K562 (cell line): ENCODE measurements around the gene S100A1. TPM values are rescaled to one million over a fixed set of nuclear protein-coding genes. Genes with fewer than 3 reads are reported as not detected.

ENCODE experiments used
- ERF ChIP-seq: fragments of 450-650 bp; formaldehyde crosslinking; IDR thresholded peaks from 2 replicates; pipeline ENCODE4 v1.4.0; 2020; ENCODE audit warnings: mild to moderate bottlenecking, mixed read lengths
- ESRRA ChIP-seq: fragments of 450-650 bp; IDR thresholded peaks from 2 replicates; pipeline ENCODE4 v1.6.1; 2014; ENCODE audit warnings: low read depth, mild to moderate bottlenecking, moderate library complexity, borderline replicate concordance
- EWSR1 ChIP-seq: fragments of 450-650 bp; IDR thresholded peaks from 2 replicates; pipeline ENCODE4 v1.6.1; 2018; ENCODE audit warnings: borderline replicate concordance, mild to moderate bottlenecking, low read depth, moderate library complexity; ENCODE audit not compliant: partially characterized antibody
- HMBOX1 ChIP-seq: sonication (generic); IDR thresholded peaks from 2 replicates; pipeline ENCODE4 v1.6.1; 2016
- MYNN ChIP-seq, 2 experiments: sonication (generic); formaldehyde crosslinking in 1 of 2; IDR thresholded peaks; 2 replicates each; pipeline versions ENCODE4 v1.5.0 to v1.6.1; 2016 to 2020; ENCODE audit warnings: antibody characterized with exemption in 1 of 2, missing genetic modification reagents in 1 of 2
- NCOA1 ChIP-seq: fragments of 450-650 bp; IDR thresholded peaks from 2 replicates; pipeline ENCODE4 v1.6.1; 2016; ENCODE audit warnings: low read depth
- PML ChIP-seq: IDR thresholded peaks from 2 replicates; pipeline ENCODE4 v1.6.1; 2012; ENCODE audit warnings: low read length, inconsistent platforms
- POLR2A ChIP-seq: fragments of 450-650 bp; conservative IDR thresholded peaks from 2 replicates; pipeline ENCODE4 v1.6.1; 2016
- POLR2AphosphoS5 ChIP-seq: IDR thresholded peaks from 2 replicates; pipeline ENCODE4 v1.6.1; 2011; ENCODE audit warnings: mild to moderate bottlenecking, low read depth, low read length, moderate library complexity; ENCODE audit not compliant: control insufficient read depth, insufficient read depth
- POLR2B ChIP-seq: fragments of 450-650 bp; IDR thresholded peaks from 2 replicates; pipeline ENCODE4 v1.6.1; 2018; ENCODE audit warnings: low read depth; ENCODE audit not compliant: partially characterized antibody
- RBM25 ChIP-seq: fragments of 200-400 bp; formaldehyde crosslinking; IDR thresholded peaks from 2 replicates; pipeline ENCODE4 v1.6.1; 2018; ENCODE audit warnings: low read length, low read depth, moderate library complexity; ENCODE audit not compliant: severe bottlenecking
- RFX1 ChIP-seq: fragments of 450-650 bp; IDR thresholded peaks from 2 replicates; pipeline ENCODE4 v1.6.1; 2016; ENCODE audit warnings: mild to moderate bottlenecking, moderate library complexity
- SIN3A ChIP-seq, 2 experiments: fragments of 150-350 bp in 1 of 2; IDR thresholded peaks; 2 replicates each; pipeline ENCODE4 v1.6.1; 2011 to 2016; ENCODE audit warnings: borderline replicate concordance in 2 of 2, low read depth in 2 of 2, low read length in 2 of 2, mild to moderate bottlenecking in 2 of 2, moderate library complexity in 2 of 2; ENCODE audit not compliant: control insufficient read depth in 1 of 2
- SUPT5H ChIP-seq: fragments of 450-650 bp; IDR thresholded peaks from 2 replicates; pipeline ENCODE4 v1.6.1; 2016
- TEAD4 ChIP-seq, 2 experiments: sonication (generic) in 1 of 2; formaldehyde crosslinking in 1 of 2; IDR thresholded peaks; 2 replicates each; pipeline versions ENCODE4 v1.6.1 to v1.8.0; 2012 to 2022; ENCODE audit warnings: borderline replicate concordance in 1 of 2, inconsistent platforms in 1 of 2, low read length in 1 of 2, mild to moderate bottlenecking in 1 of 2, missing genetic modification reagents in 1 of 2
- ZBTB1 ChIP-seq: sonication (generic); formaldehyde crosslinking; IDR thresholded peaks from 2 replicates; pipeline ENCODE4 v1.8.1; 2023; ENCODE audit warnings: missing genetic modification reagents, low read depth, mild to moderate bottlenecking, borderline replicate concordance
- ZNF384 ChIP-seq: IDR thresholded peaks from 2 replicates; pipeline ENCODE4 v1.6.1; 2012; ENCODE audit warnings: low read depth, low read length, improper control_type of control experiment
- polyA plus RNA-seq, 8 experiments: library from polyadenylated mRNA; depleted of rRNA in 4 of 8; stranded (reverse) in 5 of 8; unstranded in 3 of 8; fragments of >200 nt; fragmentation: Nextera tagmentation in 2 of 8; fragmentation: Illumina TruSeq in 1 of 8; extraction: Ambion mirVana in 2 of 8; extraction: Trizol in 1 of 8; gene quantifications; 2 replicates each; pipeline versions ENCODE4 v1.2.1 to v1.2.3, GENCODE V29; 2011 to 2014; ENCODE audit warnings: inconsistent platforms in 1 of 8, missing spikeins in 1 of 8
- total RNA-seq, 7 experiments: library from RNA; depleted of rRNA in 6 of 7; stranded (reverse); fragments of >200 nt in 6 of 7; fragmentation: Illumina TruSeq in 2 of 7; extraction: Trizol in 2 of 7; gene quantifications; 2 replicates each; pipeline versions ENCODE4 v1.2.1 to v1.2.3, GENCODE V29; 2011 to 2021; ENCODE audit warnings: low replicate concordance in 1 of 7
- TF ChIP-seq, protein P1 (sequence below): fragments of 250-450 bp; sonication (Bioruptor Pico); IDR thresholded peaks from 2 replicates; pipeline ENCODE4 v1.8.0; 2021; ENCODE audit warnings: borderline replicate concordance, mild to moderate bottlenecking, moderate library complexity; ENCODE audit not compliant: poor library complexity, severe bottlenecking
- TF ChIP-seq, protein P2 (sequence below): fragments of 450-650 bp; IDR thresholded peaks from 2 replicates; pipeline ENCODE4 v1.7.1; 2018; ENCODE audit warnings: mild to moderate bottlenecking, low read depth; ENCODE audit not compliant: partially characterized antibody
- TF ChIP-seq, protein P3 (sequence below): fragments of 250-450 bp; sonication (Bioruptor Pico); IDR thresholded peaks from 2 replicates; pipeline ENCODE4 v1.4.0; 2020; ENCODE audit warnings: borderline replicate concordance

S100A1 gene
- total and polyA plus RNA-seq, 9 of the 15 experiments (the other 6 are each of a cell fraction or from before 2014, with no cell fraction given), result 0.44 to 30.1 (median 12.7) TPM

DNA sequence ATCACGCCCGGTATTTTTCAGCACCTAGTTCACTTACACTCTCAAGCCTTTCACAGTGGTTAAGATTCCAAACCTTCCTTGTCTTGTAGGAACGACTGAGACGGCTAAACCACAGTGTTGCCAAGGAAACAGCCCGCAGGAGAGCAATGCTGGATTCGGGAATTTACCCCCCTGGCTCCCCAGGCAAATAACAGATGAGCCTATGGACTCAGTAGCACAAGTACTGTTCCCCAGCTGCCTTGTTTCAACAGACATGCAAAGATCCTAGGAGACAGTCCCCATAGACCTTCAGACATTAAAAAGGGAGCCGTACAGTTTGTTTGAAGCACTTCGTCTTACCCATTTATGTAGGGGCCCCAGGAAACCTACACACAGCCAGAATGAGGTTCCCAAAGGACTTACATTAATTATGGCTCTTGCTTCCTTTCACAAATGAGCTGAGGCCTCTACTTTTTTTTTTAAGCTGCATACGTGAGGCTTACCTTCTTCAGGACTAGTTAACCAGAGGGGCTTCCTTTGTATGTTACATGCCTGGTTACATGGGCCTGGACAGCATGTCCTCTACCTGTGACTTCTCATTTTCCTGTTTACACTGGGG is 33.0 kb downstream of the S100A1 start (continued):
- TF ChIP-seq RBM25, result no peak
- 0 out of 2 replicates have a peak, but pooled peaks have one; percentile 54 for TF ChIP-seq ERF
- peak; percentile 82 for TF ChIP-seq POLR2A
- TF ChIP-seq, protein P1, sequence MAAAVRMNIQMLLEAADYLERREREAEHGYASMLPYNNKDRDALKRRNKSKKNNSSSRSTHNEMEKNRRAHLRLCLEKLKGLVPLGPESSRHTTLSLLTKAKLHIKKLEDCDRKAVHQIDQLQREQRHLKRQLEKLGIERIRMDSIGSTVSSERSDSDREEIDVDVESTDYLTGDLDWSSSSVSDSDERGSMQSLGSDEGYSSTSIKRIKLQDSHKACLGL (CRISPR knock-in tag), result no peak
- peak; percentile 65 for TF ChIP-seq EWSR1
- peak; percentile 67 for TF ChIP-seq POLR2AphosphoS5
- TF ChIP-seq TEAD4 (IDR thresholded peaks at IDR 0.05; ENCODE audit: low read length), result peak; percentile 25; the same call in 1 of the 2 replicates
- TF ChIP-seq TEAD4 (CRISPR knock-in tag; IDR thresholded peaks at IDR 0.05; ENCODE audit: borderline replicate concordance), result no peak
- peak; percentile 66; the same call in 1 of the 2 replicates for TF ChIP-seq PML
- TF ChIP-seq SIN3A (IDR thresholded peaks at IDR 0.05; ENCODE audit: borderline replicate concordance in 2 of 2, control insufficient read depth in 1 of 2, low read depth in 2 of 2, low read length in 2 of 2), result peak in 1 of 2 experiments; percentile 61; a peak in 1 of 4 replicates
- TF ChIP-seq, protein P2, sequence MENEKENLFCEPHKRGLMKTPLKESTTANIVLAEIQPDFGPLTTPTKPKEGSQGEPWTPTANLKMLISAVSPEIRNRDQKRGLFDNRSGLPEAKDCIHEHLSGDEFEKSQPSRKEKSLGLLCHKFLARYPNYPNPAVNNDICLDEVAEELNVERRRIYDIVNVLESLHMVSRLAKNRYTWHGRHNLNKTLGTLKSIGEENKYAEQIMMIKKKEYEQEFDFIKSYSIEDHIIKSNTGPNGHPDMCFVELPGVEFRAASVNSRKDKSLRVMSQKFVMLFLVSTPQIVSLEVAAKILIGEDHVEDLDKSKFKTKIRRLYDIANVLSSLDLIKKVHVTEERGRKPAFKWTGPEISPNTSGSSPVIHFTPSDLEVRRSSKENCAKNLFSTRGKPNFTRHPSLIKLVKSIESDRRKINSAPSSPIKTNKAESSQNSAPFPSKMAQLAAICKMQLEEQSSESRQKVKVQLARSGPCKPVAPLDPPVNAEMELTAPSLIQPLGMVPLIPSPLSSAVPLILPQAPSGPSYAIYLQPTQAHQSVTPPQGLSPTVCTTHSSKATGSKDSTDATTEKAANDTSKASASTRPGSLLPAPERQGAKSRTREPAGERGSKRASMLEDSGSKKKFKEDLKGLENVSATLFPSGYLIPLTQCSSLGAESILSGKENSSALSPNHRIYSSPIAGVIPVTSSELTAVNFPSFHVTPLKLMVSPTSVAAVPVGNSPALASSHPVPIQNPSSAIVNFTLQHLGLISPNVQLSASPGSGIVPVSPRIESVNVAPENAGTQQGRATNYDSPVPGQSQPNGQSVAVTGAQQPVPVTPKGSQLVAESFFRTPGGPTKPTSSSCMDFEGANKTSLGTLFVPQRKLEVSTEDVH, result peak; percentile 24
- TF ChIP-seq SUPT5H, result peak; percentile 84
- TF ChIP-seq NCOA1, result no peak
- TF ChIP-seq POLR2B, result peak; percentile 67
- peak; percentile 57 for TF ChIP-seq RFX1
- no peak for TF ChIP-seq ZBTB1
- TF ChIP-seq MYNN (IDR thresholded peaks at IDR 0.05), result peak; percentile 56; the same call in 1 of the 2 replicates
- TF ChIP-seq MYNN (CRISPR knock-in tag; IDR thresholded peaks at IDR 0.05), result no peak
- TF ChIP-seq ZNF384, result 0 out of 2 replicates have a peak, but pooled peaks have one; percentile 5
- TF ChIP-seq HMBOX1, result peak; percentile 24; the same call in 1 of the 2 replicates
- TF ChIP-seq, protein P3, sequence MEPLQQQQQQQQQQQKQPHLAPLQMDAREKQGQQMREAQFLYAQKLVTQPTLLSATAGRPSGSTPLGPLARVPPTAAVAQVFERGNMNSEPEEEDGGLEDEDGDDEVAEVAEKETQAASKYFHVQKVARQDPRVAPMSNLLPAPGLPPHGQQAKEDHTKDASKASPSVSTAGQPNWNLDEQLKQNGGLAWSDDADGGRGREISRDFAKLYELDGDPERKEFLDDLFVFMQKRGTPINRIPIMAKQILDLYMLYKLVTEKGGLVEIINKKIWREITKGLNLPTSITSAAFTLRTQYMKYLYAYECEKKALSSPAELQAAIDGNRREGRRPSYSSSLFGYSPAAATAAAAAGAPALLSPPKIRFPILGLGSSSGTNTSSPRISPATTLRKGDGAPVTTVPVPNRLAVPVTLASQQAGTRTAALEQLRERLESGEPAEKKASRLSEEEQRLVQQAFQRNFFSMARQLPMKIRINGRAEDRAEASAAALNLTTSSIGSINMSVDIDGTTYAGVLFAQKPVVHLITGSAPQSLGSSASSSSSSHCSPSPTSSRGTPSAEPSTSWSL, result no peak
- TF ChIP-seq ESRRA, result 0 out of 2 replicates have a peak, but pooled peaks have one; percentile 15
